GM12878 (cell line): Measurements from ENCODE around the gene RPL35A.

Source experiments
- DPF2 ChIP-seq: fragments of 450-650 bp; IDR thresholded peaks from 2 replicates; pipeline ENCODE4 v1.6.1; 2017; ENCODE audit warnings: mild to moderate bottlenecking
- EP300 ChIP-seq, 2 experiments: fragments of 150-350 bp in 1 of 2; IDR thresholded peaks; 2 replicates each; pipeline ENCODE4 v1.6.1; 2011 to 2012; ENCODE audit warnings: low read depth in 2 of 2, low read length in 2 of 2, borderline replicate concordance in 1 of 2, improper control_type of control experiment in 1 of 2, inconsistent platforms in 1 of 2; ENCODE audit not compliant: control insufficient read depth in 1 of 2
- POLR2A ChIP-seq: IDR thresholded peaks from 2 replicates; pipeline ENCODE4 v1.6.1; 2011; ENCODE audit warnings: low read depth, mild to moderate bottlenecking, low read length
- POLR2AphosphoS5 ChIP-seq: IDR thresholded peaks from 2 replicates; pipeline ENCODE4 v1.6.1; 2011; ENCODE audit warnings: mild to moderate bottlenecking, low read length, inconsistent platforms

GRCh38 chr3:197913641-197914380 is 36.2 kb upstream of the RPL35A start:
- TF ChIP-seq EP300 (IDR thresholded peaks at IDR 0.05; ENCODE audit: borderline replicate concordance in 1 of 2, control insufficient read depth in 1 of 2, low read depth in 2 of 2, low read length in 2 of 2): no peak
- TF ChIP-seq POLR2AphosphoS5: no peak
- TF ChIP-seq DPF2: no peak
- TF ChIP-seq POLR2A: no peak
